Measurements from ENCODE around the gene FBXL17. TPM values are rescaled to one million over a fixed set of nuclear protein-coding genes. Genes with fewer than 3 reads are reported as not detected.

FBXL17 gene
- total RNA-seq, 1 experiment from 2014 or later: 5.3 TPM

- Mint-ChIP-seq H3K36me3 (ENCODE audit: insufficient read depth in 1 of 3, low read depth in 3 of 3) (no peaks in the 10 kb centered on the region), H3K4me1 (0 out of 4 replicates have a peak, but pooled peaks cover 0 to 2% of the 10 kb centered on the region in 2 experiments), H3K27me3 (ENCODE audit: low read depth) (no peaks in the 10 kb centered on the region), H3K4me3 (no peak overlapping the region), H3K27ac (no peak overlapping the region), H3K9me3 (no peaks in the 10 kb centered on the region)
- H4K91ac ChIP-seq (ENCODE audit: insufficient read length, low read depth, low read length): no peak overlapping the region
- H2BK12ac ChIP-seq (ENCODE audit: insufficient read length, low read depth, low read length): no peak overlapping the region
- no peak overlapping the region for H3K4ac ChIP-seq (ENCODE audit: low read depth, low read length)
- no peak for DNase-seq
- H3K14ac ChIP-seq (ENCODE audit: insufficient read depth, low read length): no peak overlapping the region
- no peaks in the 10 kb centered on the region for H3K23me2 ChIP-seq (ENCODE audit: insufficient read length, low read depth, low read length, poor library complexity, severe bottlenecking)
- no peaks in the 10 kb centered on the region for H3K79me2 ChIP-seq (ENCODE audit: insufficient read depth, low read length)
- no peak overlapping the region for H2AK5ac ChIP-seq (ENCODE audit: insufficient read length, low read length)
- H3K4me2 ChIP-seq (ENCODE audit: insufficient read depth, insufficient read length, low read length): no peak overlapping the region
- no CpG with 5 or more reads among the region's 2 CpGs for whole genome bisulfite sequencing (ENCODE audit: extremely low coverage, insufficient read length, low lambda C conversion rate)
- H2BK15ac ChIP-seq (ENCODE audit: low read depth, low read length): no peak overlapping the region
- TF ChIP-seq CTCF (conservative IDR thresholded peaks at IDR 0.05): no peak
- no peak overlapping the region for H2BK20ac ChIP-seq (ENCODE audit: low read depth, low read length, poor library complexity, severe bottlenecking)
- H3T11ph ChIP-seq (ENCODE audit: low read length): no peak overlapping the region
- H3K27ac ChIP-seq (ENCODE audit: insufficient read length, low read depth, low read length): no peak overlapping the region
- no peaks in the 10 kb centered on the region for H4K20me1 ChIP-seq (ENCODE audit: control insufficient read depth, insufficient read depth, insufficient read length)
- H2BK120ac ChIP-seq (ENCODE audit: low read depth, low read length, poor library complexity, severe bottlenecking): no peak overlapping the region
- H2AFZ ChIP-seq (ENCODE audit: low read length): no peak overlapping the region
- no peaks in the 10 kb centered on the region for H3K9me3 ChIP-seq (ENCODE audit: control insufficient read depth, low read depth, low read length)
- no peaks in the 10 kb centered on the region for H3K79me1 ChIP-seq (ENCODE audit: insufficient read depth, low read depth, low read length, poor library complexity, severe bottlenecking)
- no peaks in the 10 kb centered on the region for H3K4me1 ChIP-seq (ENCODE audit: insufficient read depth, low read length)
- no peak overlapping the region for H2BK5ac ChIP-seq (ENCODE audit: insufficient read length, low read length)
- H3K18ac ChIP-seq (ENCODE audit: insufficient read length, low read depth, low read length): no peak overlapping the region
- H3K27me3 ChIP-seq (ENCODE audit: insufficient read depth, low read length): no peaks in the 10 kb centered on the region
- H3K56ac ChIP-seq (ENCODE audit: insufficient read length, low read depth, low read length): no peak overlapping the region
- H3K9ac ChIP-seq (ENCODE audit: extremely low read depth, insufficient read length, low read length): no peak overlapping the region
- H4K5ac ChIP-seq (ENCODE audit: insufficient read length, low read depth, low read length): no peak overlapping the region
- H4K8ac ChIP-seq (replicated peaks; ENCODE audit: insufficient read length, low read depth, low read length): no peak overlapping the region
- no peak overlapping the region for H3K23ac ChIP-seq (ENCODE audit: insufficient read length, low read depth, low read length)
These were observed 240.2 kb downstream of the FBXL17 start for GRCh38 chr5:108141676-108142075.
